Memory B cell (primary cell): ENCODE results near the gene CAMTA1.

Experiments
- ATAC-seq: fragments of 150-1000 bp; cut with Tn5 transposase; 2 replicates; pipeline ENCODE4 v1.10.0; 2021; ENCODE audit warnings: low read depth, mild to moderate bottlenecking, moderate library complexity
- DNase-seq, 2 donors: peaks; one replicate each; pipeline ENCODE4 v3.0.0; 2022; ENCODE audit warnings: low spot score in 2 of 2
- H3K27ac Mint-ChIP-seq: one replicate; pipeline ENCODE4 v1.8.0; 2022; ENCODE audit warnings: mild to moderate bottlenecking, moderate library complexity, mixed read lengths
- H3K27me3 Mint-ChIP-seq: one replicate; pipeline ENCODE4 v1.8.0; 2022; ENCODE audit warnings: mixed read lengths
- H3K36me3 Mint-ChIP-seq: one replicate; pipeline ENCODE4 v1.8.0; 2022; ENCODE audit warnings: mild to moderate bottlenecking, mixed read lengths
- H3K4me1 Mint-ChIP-seq: one replicate; pipeline ENCODE4 v1.8.0; 2022; ENCODE audit warnings: mixed read lengths
- H3K4me3 Mint-ChIP-seq: one replicate; pipeline ENCODE4 v1.8.0; 2022; ENCODE audit warnings: mild to moderate bottlenecking, moderate library complexity, mixed read lengths
- H3K9me3 Mint-ChIP-seq: one replicate; pipeline ENCODE4 v1.8.0; 2022; ENCODE audit warnings: mixed read lengths

CAMTA1 gene

DNA sequence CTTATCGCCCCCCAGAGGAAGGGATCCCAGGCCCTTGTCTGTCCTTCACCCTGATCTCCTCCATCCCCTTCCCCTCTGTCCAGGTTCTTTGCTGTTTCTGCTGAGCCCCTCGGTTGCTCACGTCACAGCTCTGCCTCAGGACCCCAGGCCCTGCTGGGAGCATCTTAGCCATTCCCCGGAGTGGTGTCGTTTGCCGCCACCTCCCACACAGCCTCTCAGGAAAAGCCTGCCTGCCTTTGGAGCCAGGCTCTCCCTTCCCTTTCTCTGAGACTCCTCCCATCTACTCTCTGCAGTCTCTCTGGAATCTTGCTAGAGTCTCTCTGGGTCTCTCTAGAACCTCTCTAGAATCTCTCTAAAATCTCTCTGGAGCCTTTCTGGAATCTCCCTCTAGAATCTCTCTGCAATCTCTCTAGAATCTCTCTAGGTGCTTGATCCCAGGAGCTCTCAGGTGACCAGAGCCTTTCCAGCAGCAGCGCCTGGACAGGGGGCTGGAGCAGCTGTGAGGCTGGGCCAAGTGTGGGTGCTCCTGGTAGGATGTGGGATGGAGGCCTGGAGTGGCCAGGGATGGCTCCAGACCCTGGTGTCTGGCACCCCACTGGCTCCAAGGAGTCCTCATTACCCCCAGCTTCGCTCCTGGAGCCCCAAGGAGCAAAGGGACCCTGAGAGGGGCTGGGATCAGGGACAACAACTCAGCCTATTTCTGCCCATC lies 702.7 kb downstream of the CAMTA1 start:
- ATAC-seq: no peak
- no peak for DNase-seq
- no peaks in the 10 kb centered on the region for H3K9me3 Mint-ChIP-seq
- no peaks in the 10 kb centered on the region for H3K4me1 Mint-ChIP-seq
- no peak overlapping the region for H3K4me3 Mint-ChIP-seq
- H3K27ac Mint-ChIP-seq: no peak overlapping the region
- H3K27me3 Mint-ChIP-seq: peaks cover 8% of the 10 kb centered on the region
- H3K36me3 Mint-ChIP-seq: no peaks in the 10 kb centered on the region

DNA sequence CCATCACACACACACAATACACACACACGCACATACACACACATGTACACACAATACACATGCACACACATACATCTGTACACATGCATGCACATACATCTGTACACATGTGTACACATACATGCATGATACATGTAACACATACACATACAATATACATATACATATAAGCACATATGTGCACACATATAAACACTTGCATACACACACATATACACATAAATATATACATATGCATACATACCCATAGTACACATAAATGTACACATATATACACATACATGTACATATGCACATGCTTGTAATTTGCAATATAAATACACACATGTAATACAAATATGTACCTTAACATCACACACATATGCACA lies 703.2 kb downstream of the CAMTA1 start:
- Mint-ChIP-seq H3K9me3 (peaks cover 4% of the 10 kb centered on the region), H3K27ac (no peak overlapping the region), H3K36me3 (no peaks in the 10 kb centered on the region), H3K4me1 (no peaks in the 10 kb centered on the region), H3K4me3 (no peak overlapping the region), H3K27me3 (peaks cover 11% of the 10 kb centered on the region)
- DNase-seq (no peak), ATAC-seq (no peak)

DNA sequence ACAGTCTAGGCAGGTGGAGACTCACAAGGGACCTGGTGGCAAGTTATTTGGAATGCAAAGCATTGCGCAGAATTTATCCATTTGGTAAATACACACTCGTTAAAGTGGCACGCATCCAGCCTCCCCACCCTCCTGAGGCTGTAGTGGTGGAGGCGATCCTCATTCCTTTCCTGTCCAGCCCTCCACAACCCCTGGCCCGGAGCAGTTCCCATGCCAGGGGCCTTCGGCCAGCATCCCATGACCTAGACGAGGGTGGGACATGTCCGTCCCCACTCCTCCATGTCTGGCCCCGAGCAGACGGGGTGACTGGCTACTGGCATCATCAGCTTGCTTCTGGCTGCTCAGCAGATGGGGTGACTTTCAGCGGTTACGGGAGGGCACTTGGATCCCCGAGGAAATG lies 704.3 kb downstream of the CAMTA1 start:
- DNase-seq (no peak), ATAC-seq (no peak)
- no peak overlapping the region for H3K4me3 Mint-ChIP-seq
- no peak overlapping the region for H3K27ac Mint-ChIP-seq
- H3K27me3 Mint-ChIP-seq: peaks cover 11% of the 10 kb centered on the region
- H3K36me3 Mint-ChIP-seq: no peaks in the 10 kb centered on the region
- peaks cover 4% of the 10 kb centered on the region for H3K9me3 Mint-ChIP-seq
- no peaks in the 10 kb centered on the region for H3K4me1 Mint-ChIP-seq

DNA sequence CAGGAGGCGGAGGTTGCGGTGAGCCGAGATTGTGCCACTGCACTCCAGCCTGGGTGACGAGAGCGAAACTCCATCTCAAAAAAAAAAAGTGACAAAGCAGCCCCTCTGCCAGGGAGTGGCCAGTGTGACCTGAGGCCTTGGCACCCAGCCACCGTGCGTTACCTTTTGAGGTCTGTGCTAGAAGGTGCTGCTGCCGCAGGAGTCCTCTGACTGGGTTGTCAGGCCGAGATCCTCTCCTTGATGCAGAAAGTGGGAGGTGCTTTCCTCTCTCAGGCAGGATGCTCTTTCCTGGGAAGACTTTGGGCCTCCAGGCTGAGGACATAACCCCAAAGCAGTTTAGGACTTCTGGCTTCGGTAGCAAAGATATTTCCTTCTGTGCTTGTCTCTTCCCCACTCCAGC lies 705.3 kb downstream of the CAMTA1 start:
- Mint-ChIP-seq H3K36me3 (no peaks in the 10 kb centered on the region), H3K27ac (no peak overlapping the region), H3K27me3 (peaks cover 11% of the 10 kb centered on the region), H3K4me3 (no peak overlapping the region), H3K9me3 (peaks cover 4% of the 10 kb centered on the region), H3K4me1 (no peaks in the 10 kb centered on the region)
- no peak for DNase-seq
- no peak for ATAC-seq

DNA sequence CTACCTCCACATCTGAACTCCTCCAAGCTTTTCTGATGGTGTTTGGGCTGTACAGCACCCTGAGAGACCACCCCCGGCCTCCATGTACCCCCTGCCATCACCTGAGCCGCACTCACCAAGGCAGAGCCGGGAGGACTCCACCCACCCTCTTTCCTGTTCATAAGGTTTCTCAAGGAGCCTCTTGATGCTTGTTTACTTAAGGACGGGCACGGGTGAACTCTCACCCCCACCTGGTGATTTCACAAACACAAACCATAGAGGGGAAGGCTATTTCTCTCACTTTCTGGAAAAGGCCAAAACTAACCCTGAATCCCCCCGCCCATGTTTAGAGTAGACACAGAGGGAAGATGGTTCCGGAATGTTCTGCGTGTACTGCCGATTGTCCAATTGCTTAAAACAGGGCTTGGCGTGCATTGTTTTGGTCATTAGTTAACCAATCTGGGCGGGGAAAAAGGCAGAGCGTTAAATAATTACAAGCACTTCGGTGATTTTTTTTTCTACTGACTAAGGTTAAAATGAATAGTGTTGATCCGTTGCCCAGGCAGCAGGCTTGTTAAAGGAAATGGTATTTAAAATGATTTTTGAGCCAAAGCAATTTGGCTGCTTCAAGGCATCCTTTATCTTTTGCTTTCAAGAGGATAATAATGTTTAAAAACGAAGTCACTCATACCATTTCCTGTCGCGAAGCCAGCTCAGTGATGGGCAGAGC lies 706.0 kb downstream of the CAMTA1 start:
- Mint-ChIP-seq H3K4me1 (no peaks in the 10 kb centered on the region), H3K9me3 (peaks cover 4% of the 10 kb centered on the region), H3K36me3 (no peaks in the 10 kb centered on the region), H3K27ac (no peak overlapping the region), H3K4me3 (no peak overlapping the region), H3K27me3 (peaks cover 11% of the 10 kb centered on the region)
- DNase-seq (no peak), ATAC-seq (no peak)

DNA sequence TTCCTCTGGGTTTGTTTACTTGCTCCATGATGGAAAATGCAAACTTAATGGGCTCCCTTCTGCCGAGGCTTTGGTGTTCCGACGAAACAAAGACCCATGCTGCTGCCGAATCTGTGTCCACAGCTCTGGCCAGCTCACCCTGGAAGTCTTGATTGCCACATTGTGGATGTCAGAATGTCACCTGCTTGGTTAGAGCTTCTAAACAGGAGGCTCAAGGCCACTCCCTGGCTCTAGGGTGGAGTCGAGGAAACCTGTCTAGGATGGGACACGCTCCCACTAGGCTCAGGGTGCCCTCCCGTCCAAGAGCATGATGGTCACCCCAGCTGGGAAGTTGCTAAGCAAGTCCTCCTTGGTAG lies 706.5 kb downstream of the CAMTA1 start:
- Mint-ChIP-seq H3K27me3 (peaks cover 11% of the 10 kb centered on the region), H3K36me3 (no peaks in the 10 kb centered on the region), H3K4me1 (no peaks in the 10 kb centered on the region), H3K27ac (no peak overlapping the region), H3K4me3 (no peak overlapping the region), H3K9me3 (peaks cover 4% of the 10 kb centered on the region)
- no peak for ATAC-seq
- DNase-seq: no peak

DNA sequence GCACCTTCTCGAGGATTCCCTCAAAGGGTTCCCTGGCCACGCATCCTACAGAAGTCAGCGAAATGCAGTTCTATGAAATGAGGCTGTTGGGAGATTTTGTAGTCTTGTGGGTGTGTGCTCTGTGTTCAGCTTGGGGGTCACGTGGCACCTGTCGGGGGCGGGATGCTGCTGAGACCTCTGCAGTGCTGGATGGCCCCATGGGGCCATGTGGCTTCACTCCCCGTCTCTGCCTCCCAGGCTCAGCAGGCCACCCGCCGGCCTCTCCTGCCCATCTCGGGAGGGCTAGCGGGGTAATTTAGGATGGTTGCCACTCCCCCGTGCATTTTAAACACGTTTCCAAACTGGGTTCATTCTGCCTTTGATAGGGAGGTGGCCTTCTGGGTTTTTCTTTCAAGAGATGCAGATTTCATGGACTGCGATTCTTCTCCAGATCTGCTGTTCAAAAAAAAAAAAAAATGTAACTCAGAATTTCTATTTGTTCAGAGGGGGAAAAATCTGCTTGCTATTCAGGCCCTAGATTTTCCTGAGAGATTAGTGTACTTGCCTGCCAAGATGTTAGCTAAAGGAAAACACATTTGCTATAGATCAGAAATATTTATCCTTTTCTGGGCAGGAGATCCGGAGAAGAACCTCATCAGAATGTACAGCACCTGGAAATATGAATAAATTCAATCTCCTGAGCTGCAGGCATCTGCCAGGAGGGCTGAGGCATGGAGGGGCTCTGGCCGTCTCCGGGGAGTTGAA lies 708.6 kb downstream of the CAMTA1 start:
- no peaks in the 10 kb centered on the region for H3K4me1 Mint-ChIP-seq
- peaks cover 4% of the 10 kb centered on the region for H3K9me3 Mint-ChIP-seq
- H3K27me3 Mint-ChIP-seq: peaks cover 7% of the 10 kb centered on the region
- ATAC-seq (no peak), DNase-seq (no peak)
- no peak overlapping the region for H3K4me3 Mint-ChIP-seq
- H3K27ac Mint-ChIP-seq: no peak overlapping the region
- no peaks in the 10 kb centered on the region for H3K36me3 Mint-ChIP-seq

DNA sequence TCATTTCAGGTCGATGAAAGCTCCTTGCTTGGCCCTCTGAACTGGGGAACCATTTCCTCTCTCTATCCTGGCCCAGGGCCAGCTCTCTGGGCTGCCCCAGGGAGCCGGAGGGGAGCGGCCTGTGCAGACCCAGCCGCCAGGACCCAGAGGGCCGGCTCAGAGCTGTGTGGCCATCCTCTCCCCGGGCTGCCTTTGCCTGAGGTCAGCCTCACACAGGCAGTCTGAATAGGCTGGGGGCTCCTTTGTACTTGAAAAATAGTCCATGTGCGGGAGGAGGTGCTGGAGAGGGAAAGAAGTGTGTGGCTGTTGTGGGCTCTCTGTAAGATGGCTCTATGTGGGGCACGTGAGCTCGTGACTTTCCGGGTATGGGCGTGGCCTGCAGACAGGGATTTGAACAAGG lies 710.7 kb downstream of the CAMTA1 start:
- H3K27ac Mint-ChIP-seq: no peak overlapping the region
- no peak overlapping the region for H3K4me3 Mint-ChIP-seq
- no peaks in the 10 kb centered on the region for H3K4me1 Mint-ChIP-seq
- H3K36me3 Mint-ChIP-seq: no peaks in the 10 kb centered on the region
- ATAC-seq (no peak), DNase-seq (no peak)
- peaks cover 4% of the 10 kb centered on the region for H3K9me3 Mint-ChIP-seq
- peaks cover 7% of the 10 kb centered on the region for H3K27me3 Mint-ChIP-seq

DNA sequence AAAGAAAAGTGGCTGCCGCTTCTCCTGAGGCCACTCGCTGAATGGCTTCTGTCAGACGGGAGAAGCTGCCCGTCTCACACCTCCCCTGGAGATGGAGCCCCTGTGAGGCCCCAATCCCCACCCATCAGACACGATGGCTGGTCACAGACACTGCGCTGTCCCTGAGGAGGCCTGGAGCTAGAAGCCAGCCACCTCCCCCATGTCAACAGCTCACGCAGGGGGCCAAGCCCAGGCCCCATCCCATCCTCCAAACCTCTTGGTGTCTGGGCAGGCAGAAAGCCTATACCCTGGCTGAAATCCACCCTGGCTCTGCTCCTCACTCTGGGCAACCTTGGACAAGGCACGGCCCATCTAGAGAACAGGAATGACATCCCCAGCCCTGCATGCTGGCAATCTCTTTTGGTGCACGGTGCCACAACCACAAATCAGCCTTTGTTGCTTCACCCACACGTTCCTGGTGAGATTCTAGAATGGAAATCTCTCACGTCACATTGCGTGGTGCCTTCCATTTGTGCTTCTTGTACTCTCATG lies 711.9 kb downstream of the CAMTA1 start:
- DNase-seq (no peak), ATAC-seq (no peak)
- no peak overlapping the region for H3K27ac Mint-ChIP-seq
- H3K27me3 Mint-ChIP-seq: peaks cover 7% of the 10 kb centered on the region
- H3K4me1 Mint-ChIP-seq: no peaks in the 10 kb centered on the region
- H3K36me3 Mint-ChIP-seq: no peaks in the 10 kb centered on the region
- peaks cover 4% of the 10 kb centered on the region for H3K9me3 Mint-ChIP-seq
- no peak overlapping the region for H3K4me3 Mint-ChIP-seq

DNA sequence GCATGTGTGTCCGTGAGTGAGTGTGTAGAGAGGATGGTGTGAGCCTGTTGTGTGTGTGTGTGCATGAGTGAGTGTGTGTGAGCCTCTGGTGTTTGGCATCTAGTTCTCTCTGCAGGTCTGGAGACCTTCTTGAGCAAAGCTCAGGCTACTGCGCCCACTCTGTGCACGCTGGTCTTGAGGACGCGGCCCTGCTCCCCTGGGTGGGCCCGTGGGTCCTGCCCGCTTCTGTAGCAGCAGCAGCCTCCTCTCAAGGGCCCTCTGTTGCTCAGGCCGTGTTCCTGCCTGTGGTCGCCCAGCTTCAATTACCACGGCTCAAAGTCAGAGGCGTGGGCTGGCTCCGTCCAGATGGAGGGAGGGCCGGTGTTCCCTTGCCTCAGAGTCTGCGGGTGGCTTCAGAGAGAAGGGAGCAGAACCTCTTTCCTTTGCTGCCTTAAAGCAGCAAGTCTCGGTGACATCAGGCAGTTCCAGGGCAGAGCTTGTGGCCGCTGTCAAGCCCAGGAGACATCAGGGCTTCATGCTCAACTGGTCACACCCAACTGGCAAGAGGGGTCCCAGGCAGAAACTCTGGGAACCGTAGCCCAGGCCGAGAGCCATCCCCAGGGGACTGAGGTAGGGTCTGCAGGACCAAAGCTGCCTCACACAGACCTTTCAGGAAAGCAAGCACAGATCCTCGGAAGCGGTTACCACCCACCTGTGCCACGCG lies 715.3 kb downstream of the CAMTA1 start:
- H3K27ac Mint-ChIP-seq: no peak overlapping the region
- H3K9me3 Mint-ChIP-seq: no peaks in the 10 kb centered on the region
- no peak for DNase-seq
- no peaks in the 10 kb centered on the region for H3K36me3 Mint-ChIP-seq
- no peak overlapping the region for H3K4me3 Mint-ChIP-seq
- H3K27me3 Mint-ChIP-seq: no peaks in the 10 kb centered on the region
- ATAC-seq: no peak
- H3K4me1 Mint-ChIP-seq: no peaks in the 10 kb centered on the region

DNA sequence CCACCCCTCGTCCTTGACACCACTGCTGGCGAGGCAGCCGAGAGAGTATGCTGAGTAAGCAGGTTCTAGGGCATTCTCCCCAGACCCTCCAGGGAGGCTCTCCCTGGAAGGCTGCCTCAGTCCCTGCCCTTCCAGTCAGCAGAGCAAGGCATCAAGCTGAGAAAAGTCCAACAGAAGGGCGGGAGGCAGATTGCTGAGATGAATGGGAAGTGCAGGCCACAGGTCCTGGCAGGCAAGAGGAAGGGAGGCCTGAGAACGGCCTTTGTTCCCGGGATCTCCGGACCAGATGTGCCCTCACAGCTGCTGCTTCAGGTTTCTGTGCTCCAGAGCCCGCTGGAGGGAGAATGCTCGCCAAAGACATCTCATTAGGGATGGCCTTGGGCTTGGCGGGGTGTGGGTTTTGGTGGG lies 715.8 kb downstream of the CAMTA1 start:
- no peaks in the 10 kb centered on the region for H3K36me3 Mint-ChIP-seq
- H3K4me1 Mint-ChIP-seq: no peaks in the 10 kb centered on the region
- H3K27ac Mint-ChIP-seq: no peak overlapping the region
- ATAC-seq: no peak
- H3K4me3 Mint-ChIP-seq: no peak overlapping the region
- DNase-seq: no peak
- H3K9me3 Mint-ChIP-seq: no peaks in the 10 kb centered on the region
- H3K27me3 Mint-ChIP-seq: no peaks in the 10 kb centered on the region

DNA sequence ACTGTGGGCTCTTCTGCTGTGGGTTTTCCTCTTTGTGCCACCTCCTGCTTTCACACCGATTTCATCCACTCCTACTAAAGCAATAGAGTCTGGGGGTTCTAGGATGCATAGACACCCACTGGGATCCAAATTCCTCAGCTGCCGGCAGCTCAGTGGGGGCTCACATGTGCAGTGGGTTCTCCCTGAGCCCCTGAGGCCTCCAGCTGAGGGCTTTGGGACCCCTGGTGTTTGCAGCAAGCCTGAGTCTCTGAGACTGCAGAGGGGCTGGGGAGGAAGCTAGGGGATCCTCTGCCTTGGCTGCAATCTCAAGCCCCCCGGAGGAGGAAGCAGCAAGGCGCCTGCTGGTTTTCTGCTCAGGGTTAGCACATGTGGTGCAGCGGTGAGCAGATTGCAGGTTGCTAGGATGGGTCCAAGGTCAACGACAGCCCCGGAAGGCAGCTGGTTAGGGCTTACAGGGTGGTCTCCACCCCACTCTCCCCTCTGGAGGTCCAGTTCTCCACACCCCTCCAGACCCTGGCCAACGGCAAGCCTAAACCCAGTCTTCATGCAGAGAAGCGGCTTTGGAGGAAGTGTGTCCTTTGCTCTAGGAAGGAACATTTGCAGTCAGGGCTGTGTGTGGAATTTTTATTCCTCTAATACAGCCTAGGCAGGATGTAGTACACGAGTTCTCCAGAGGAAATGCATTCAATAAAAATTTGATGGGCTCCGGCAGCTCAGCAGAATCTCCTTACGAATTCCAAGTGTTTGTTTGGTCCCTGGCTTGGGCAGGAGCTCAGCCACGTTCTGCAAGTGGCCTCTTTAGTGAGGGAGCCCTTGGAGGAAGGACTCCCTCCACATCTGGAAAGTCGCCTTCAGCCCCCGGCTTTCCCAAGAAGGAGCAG lies 716.7 kb downstream of the CAMTA1 start:
- H3K9me3 Mint-ChIP-seq: no peaks in the 10 kb centered on the region
- ATAC-seq (no peak), DNase-seq (no peak)
- H3K27me3 Mint-ChIP-seq: no peaks in the 10 kb centered on the region
- no peaks in the 10 kb centered on the region for H3K4me1 Mint-ChIP-seq
- H3K27ac Mint-ChIP-seq: no peak overlapping the region
- no peak overlapping the region for H3K4me3 Mint-ChIP-seq
- no peaks in the 10 kb centered on the region for H3K36me3 Mint-ChIP-seq

DNA sequence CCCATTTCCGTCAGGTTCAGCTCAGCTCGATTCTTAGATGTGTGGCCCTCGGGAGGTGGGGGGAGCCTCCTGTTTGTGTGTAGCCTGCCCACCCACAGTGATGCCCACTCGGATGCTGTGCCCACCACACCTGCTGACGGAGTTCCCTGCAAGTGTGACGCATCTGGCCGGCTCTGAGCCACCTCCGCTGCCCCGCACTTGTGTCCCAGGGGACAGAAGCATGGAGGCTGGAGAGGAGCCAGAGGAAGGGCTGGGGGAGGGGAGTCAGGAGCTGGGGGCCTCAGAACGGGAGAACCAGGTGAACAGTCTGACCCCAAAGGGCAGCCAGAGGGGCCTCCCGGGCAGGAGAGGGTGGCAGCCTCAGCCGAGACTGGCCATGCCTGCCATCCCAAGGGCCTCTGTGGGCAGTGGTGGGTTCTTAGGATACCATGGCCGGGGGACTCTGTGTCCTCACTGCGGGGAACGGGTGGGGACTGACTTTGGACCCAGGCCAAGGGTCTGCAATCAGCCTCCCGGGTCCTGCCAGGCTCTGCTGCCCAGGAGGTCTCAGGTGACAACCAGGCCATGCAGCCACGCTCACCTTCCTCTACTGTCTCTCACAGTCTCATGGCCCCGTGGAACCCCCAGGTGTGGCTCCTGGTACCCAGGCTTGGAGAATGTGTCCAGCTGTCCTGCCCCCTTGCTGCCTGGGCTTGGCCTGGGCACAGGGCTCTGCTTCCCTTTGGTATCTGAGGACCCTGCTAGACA lies 718.6 kb downstream of the CAMTA1 start:
- Mint-ChIP-seq H3K4me1 (no peaks in the 10 kb centered on the region), H3K27me3 (no peaks in the 10 kb centered on the region), H3K36me3 (no peaks in the 10 kb centered on the region), H3K4me3 (no peak overlapping the region), H3K9me3 (no peaks in the 10 kb centered on the region), H3K27ac (no peak overlapping the region)
- DNase-seq: no peak
- no peak for ATAC-seq
